SK-N-SH treated with all-trans-retinoic acid at 6 μM for 48 hours (cell line): ENCODE data around the gene LRRC7.

Experiments
- ARNTL ChIP-seq: fragments of 450-650 bp; formaldehyde crosslinking; IDR thresholded peaks from 2 replicates; pipeline ENCODE4 v1.5.0; 2020; ENCODE audit warnings: low read depth, mild to moderate bottlenecking, moderate library complexity, borderline replicate concordance
- BACH2 ChIP-seq: fragments of 250-450 bp; sonication (Bioruptor Pico); IDR thresholded peaks from 2 replicates; pipeline ENCODE4 v1.9.0; 2021; ENCODE audit warnings: mild to moderate bottlenecking, borderline replicate concordance
- CREB5 ChIP-seq: fragments of 250-450 bp; sonication (Bioruptor Pico); IDR thresholded peaks from 2 replicates; pipeline ENCODE4 v1.5.1; 2020; ENCODE audit warnings: low read depth, mild to moderate bottlenecking, moderate library complexity
- ISL1 ChIP-seq: fragments of 250-450 bp; sonication (Bioruptor Pico); IDR thresholded peaks from 2 replicates; pipeline ENCODE4 v2.1.2; 2022; ENCODE audit warnings: mild to moderate bottlenecking, moderate library complexity
- POU6F1 ChIP-seq: fragments of 250-450 bp; sonication (Bioruptor Pico); IDR thresholded peaks from 2 replicates; pipeline ENCODE4 v1.8.0; 2021; ENCODE audit warnings: low read depth, mild to moderate bottlenecking, moderate library complexity, borderline replicate concordance
- PPARA ChIP-seq: fragments of 250-450 bp; sonication (Bioruptor Pico); IDR thresholded peaks from 2 replicates; pipeline ENCODE4 v1.5.0; 2020; ENCODE audit warnings: mild to moderate bottlenecking, borderline replicate concordance
- ZFP3 ChIP-seq: fragments of 250-450 bp; sonication (Bioruptor Pico); IDR thresholded peaks from 2 replicates; pipeline ENCODE4 v1.5.0; 2020; ENCODE audit warnings: mild to moderate bottlenecking, moderate library complexity
- ZFP30 ChIP-seq: fragments of 450-650 bp; formaldehyde crosslinking; IDR thresholded peaks from 2 replicates; pipeline ENCODE4 v1.5.0; 2022; ENCODE audit warnings: mild to moderate bottlenecking, moderate library complexity
- ZNF565 ChIP-seq: fragments of 450-650 bp; formaldehyde crosslinking; conservative IDR thresholded peaks from 2 replicates; pipeline ENCODE4 v1.5.0; 2020; ENCODE audit warnings: low read depth, mild to moderate bottlenecking, moderate library complexity
- TF ChIP-seq, protein P1 (sequence below): fragments of 250-450 bp; sonication (Bioruptor Pico); IDR thresholded peaks from 2 replicates; pipeline ENCODE4 v1.8.0; 2020; ENCODE audit warnings: mild to moderate bottlenecking, moderate library complexity, borderline replicate concordance
- TF ChIP-seq, protein P2 (sequence below): fragments of 250-450 bp; sonication (Bioruptor Pico); IDR thresholded peaks from 2 replicates; pipeline ENCODE4 v1.5.1; 2021; ENCODE audit warnings: mild to moderate bottlenecking, moderate library complexity

- no peak for TF ChIP-seq ZFP3
- TF ChIP-seq ARNTL: no peak
- TF ChIP-seq, protein P1, sequence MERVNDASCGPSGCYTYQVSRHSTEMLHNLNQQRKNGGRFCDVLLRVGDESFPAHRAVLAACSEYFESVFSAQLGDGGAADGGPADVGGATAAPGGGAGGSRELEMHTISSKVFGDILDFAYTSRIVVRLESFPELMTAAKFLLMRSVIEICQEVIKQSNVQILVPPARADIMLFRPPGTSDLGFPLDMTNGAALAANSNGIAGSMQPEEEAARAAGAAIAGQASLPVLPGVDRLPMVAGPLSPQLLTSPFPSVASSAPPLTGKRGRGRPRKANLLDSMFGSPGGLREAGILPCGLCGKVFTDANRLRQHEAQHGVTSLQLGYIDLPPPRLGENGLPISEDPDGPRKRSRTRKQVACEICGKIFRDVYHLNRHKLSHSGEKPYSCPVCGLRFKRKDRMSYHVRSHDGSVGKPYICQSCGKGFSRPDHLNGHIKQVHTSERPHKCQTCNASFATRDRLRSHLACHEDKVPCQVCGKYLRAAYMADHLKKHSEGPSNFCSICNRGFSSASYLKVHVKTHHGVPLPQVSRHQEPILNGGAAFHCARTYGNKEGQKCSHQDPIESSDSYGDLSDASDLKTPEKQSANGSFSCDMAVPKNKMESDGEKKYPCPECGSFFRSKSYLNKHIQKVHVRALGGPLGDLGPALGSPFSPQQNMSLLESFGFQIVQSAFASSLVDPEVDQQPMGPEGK (CRISPR knock-in tag): no peak
- TF ChIP-seq, protein P2, sequence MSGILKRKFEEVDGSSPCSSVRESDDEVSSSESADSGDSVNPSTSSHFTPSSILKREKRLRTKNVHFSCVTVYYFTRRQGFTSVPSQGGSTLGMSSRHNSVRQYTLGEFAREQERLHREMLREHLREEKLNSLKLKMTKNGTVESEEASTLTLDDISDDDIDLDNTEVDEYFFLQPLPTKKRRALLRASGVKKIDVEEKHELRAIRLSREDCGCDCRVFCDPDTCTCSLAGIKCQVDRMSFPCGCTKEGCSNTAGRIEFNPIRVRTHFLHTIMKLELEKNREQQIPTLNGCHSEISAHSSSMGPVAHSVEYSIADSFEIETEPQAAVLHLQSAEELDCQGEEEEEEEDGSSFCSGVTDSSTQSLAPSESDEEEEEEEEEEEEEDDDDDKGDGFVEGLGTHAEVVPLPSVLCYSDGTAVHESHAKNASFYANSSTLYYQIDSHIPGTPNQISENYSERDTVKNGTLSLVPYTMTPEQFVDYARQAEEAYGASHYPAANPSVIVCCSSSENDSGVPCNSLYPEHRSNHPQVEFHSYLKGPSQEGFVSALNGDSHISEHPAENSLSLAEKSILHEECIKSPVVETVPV (CRISPR knock-in tag): no peak
- no peak for TF ChIP-seq BACH2 (CRISPR knock-in tag)
- no peak for TF ChIP-seq ISL1 (CRISPR knock-in tag)
- no peak for TF ChIP-seq ZNF565 (CRISPR knock-in tag)
- TF ChIP-seq ZFP30 (CRISPR knock-in tag): no peak
- TF ChIP-seq CREB5 (CRISPR knock-in tag): no peak
- no peak for TF ChIP-seq PPARA (CRISPR knock-in tag)
- TF ChIP-seq POU6F1 (CRISPR knock-in tag): no peak
Observed at GRCh38 chr1:70140894-70141293, 573.2 kb downstream of the LRRC7 start.
